AG04450 (cell line): Measurements from ENCODE around the gene ZSCAN32. TPM values are rescaled to one million over a fixed set of nuclear protein-coding genes. Genes with fewer than 3 reads are reported as not detected.

Source experiments
- CTCF ChIA-PET: fragments of 300-600, 350-600 bp; formaldehyde crosslinking; extraction: SDS; loops from one replicate; lab custom pipeline; 2022; ENCODE audit warnings: antibody characterized with exemption, inconsistent platforms; lab: Charles Lee
- POLR2A ChIA-PET: fragments of 350-600 bp; formaldehyde crosslinking; extraction: SDS; loops from one replicate; lab custom pipeline; 2021; ENCODE audit warnings: antibody characterized with exemption, inconsistent platforms; lab: Yijun Ruan, JAX
- DNase-seq: peaks from one replicate; pipeline ENCODE4 v3.0.0-alpha.2; 2011; ENCODE audit warnings: low read depth, low spot score
- H3K27ac ChIP-seq: one replicate; pipeline ENCODE4 v1.5.1; 2012; ENCODE audit warnings: low read depth, low read length, control low read depth
- H3K27me3 ChIP-seq: one replicate; pipeline ENCODE4 v1.6.0; 2012; ENCODE audit warnings: low read length; ENCODE audit not compliant: control insufficient read depth, insufficient read depth
- H3K4me3 ChIP-seq: 2 replicates; pipeline ENCODE4 v1.5.1; 2011; ENCODE audit warnings: mild to moderate bottlenecking, low read depth, low read length, control low read depth
- H3K9me3 ChIP-seq: 2 replicates; pipeline ENCODE4 v1.5.1; 2012; ENCODE audit warnings: low read length; ENCODE audit not compliant: control insufficient read depth, insufficient read depth
- CTCF ChIP-seq: IDR thresholded peaks from 2 replicates; pipeline ENCODE4 v1.5.1; 2011; ENCODE audit warnings: low read depth, low read length, control low read depth, inconsistent platforms
- polyA plus RNA-seq: library from polyadenylated mRNA; depleted of rRNA; stranded (reverse); fragments of >200 nt; gene quantifications from 2 replicates; pipeline ENCODE4 v1.2.3, GENCODE V29; 2011

Gene ZSCAN32
- polyA plus RNA-seq, 1 experiment, result 18.5 TPM

- POLR2A ChIA-PET, result no interaction called here
- CTCF ChIA-PET, result no interaction called here
- no peak overlapping the region for H3K27ac ChIP-seq
- no peak for TF ChIP-seq CTCF
- H3K9me3 ChIP-seq, result peaks cover 7% of the 10 kb centered on the region
- no peak overlapping the region for H3K4me3 ChIP-seq
- no peaks in the 10 kb centered on the region for H3K27me3 ChIP-seq
- DNase-seq, result no peak
Observed at GRCh38 chr16:3434373-3434772, 33.6 kb upstream of the ZSCAN32 start.

GRCh38 chr16:3431779-3432219 lies 31.0 kb upstream of the ZSCAN32 start:
- CTCF ChIA-PET, result no interaction called here
- Histone ChIP-seq H3K27me3 (no peaks in the 10 kb centered on the region), H3K4me3 (no peak overlapping the region), H3K9me3 (peaks cover 7% of the 10 kb centered on the region), H3K27ac (no peak overlapping the region)
- no peak for TF ChIP-seq CTCF
- DNase-seq, result no peak
- POLR2A ChIA-PET, result no interaction called here

- DNase-seq, result no peak
- TF ChIP-seq CTCF, result no peak
Observed at GRCh38 chr16:3413730-3414379, 13.1 kb upstream of the ZSCAN32 start.

GRCh38 chr16:3408561-3409197 lies 7.9 kb upstream of the ZSCAN32 start:
- H3K27ac ChIP-seq, result no peak overlapping the region
- H3K9me3 ChIP-seq, result peaks cover 85% of the 10 kb centered on the region
- H3K4me3 ChIP-seq, result no peak overlapping the region
- DNase-seq, result no peak
- no peaks in the 10 kb centered on the region for H3K27me3 ChIP-seq
- CTCF ChIA-PET, result no interaction called here
- POLR2A ChIA-PET, result interaction anchor here (1.0 kb wide), 1 partner anchor 8 kb away, joined by 3 read pairs; the partner anchor contains the start of genes ZNF174 and ZSCAN32
- no peak for TF ChIP-seq CTCF

More at GRCh38 chr16:3413730-3414379, 13.1 kb upstream of the ZSCAN32 start:
- Histone ChIP-seq H3K27ac (no peak overlapping the region), H3K27me3 (no peaks in the 10 kb centered on the region), H3K9me3 (peaks cover 74% of the 10 kb centered on the region), H3K4me3 (no peak overlapping the region)
- POLR2A ChIA-PET, result no interaction called here
- CTCF ChIA-PET, result no interaction called here

GRCh38 chr16:3401719-3402397 lies 1.1 kb upstream of the ZSCAN32 start:
- ChIA-PET POLR2A (interaction anchor here (0.6 to 2.7 kb wide), 4 partner anchors 39 to 56 kb away, joined by 3 to 8 read pairs (median 4); partner anchors contain the start of genes NAA60 and ZNF597), CTCF (interaction anchor here (1.1 kb wide), 1 partner anchor 9 kb away, joined by 3 read pairs; no protein-coding TSS in a partner anchor)
- no peak for DNase-seq
- H3K4me3 ChIP-seq, result peak overlapping the region; percentile 88
- no peaks in the 10 kb centered on the region for H3K27me3 ChIP-seq
- peak overlapping the region; percentile 61 for H3K27ac ChIP-seq
- no peak for TF ChIP-seq CTCF
- peaks cover 52% of the 10 kb centered on the region for H3K9me3 ChIP-seq
